Measurements from ENCODE around the gene REELD1. TPM values are rescaled to one million over a fixed set of nuclear protein-coding genes. Genes with fewer than 3 reads are reported as not detected.

Gene REELD1
- total and polyA plus RNA-seq, 8 donors = 0.11 to 0.81 (median 0.27) TPM; not detected in 1

DNA sequence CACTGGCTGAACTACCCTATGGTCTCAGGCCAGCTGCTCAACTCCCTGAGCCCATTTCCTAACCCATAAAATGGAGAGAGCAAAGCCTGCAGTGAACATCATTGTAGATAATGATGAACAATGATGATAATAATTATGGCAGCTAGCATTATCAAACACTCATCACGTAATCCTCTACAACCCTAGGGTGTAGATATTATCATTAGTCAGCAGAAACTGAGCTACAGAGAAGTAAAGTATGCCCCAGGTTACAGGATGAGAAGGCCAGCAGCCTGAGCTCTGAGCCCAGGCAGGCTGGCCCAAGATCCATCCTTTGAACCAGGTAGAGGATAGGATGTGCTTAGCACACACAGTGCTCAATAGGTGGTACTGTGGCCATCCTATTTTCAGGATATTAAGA is 43.2 kb downstream of the REELD1 start:
- Histone ChIP-seq H3K27ac (no peak overlapping the region), H3K4me3 (no peak overlapping the region), H3K36me3 (peaks cover 0 to 16% of the 10 kb centered on the region in 2 donors), H3K27me3 (no peaks in the 10 kb centered on the region), H3K9me3 (no peaks in the 10 kb centered on the region), H3K4me1 (no peaks in the 10 kb centered on the region)
- DNase-seq (no peak), ATAC-seq (no peak)
- intact Hi-C loops (cut with DNase I) = no loop called here
- TF ChIP-seq, protein P1, sequence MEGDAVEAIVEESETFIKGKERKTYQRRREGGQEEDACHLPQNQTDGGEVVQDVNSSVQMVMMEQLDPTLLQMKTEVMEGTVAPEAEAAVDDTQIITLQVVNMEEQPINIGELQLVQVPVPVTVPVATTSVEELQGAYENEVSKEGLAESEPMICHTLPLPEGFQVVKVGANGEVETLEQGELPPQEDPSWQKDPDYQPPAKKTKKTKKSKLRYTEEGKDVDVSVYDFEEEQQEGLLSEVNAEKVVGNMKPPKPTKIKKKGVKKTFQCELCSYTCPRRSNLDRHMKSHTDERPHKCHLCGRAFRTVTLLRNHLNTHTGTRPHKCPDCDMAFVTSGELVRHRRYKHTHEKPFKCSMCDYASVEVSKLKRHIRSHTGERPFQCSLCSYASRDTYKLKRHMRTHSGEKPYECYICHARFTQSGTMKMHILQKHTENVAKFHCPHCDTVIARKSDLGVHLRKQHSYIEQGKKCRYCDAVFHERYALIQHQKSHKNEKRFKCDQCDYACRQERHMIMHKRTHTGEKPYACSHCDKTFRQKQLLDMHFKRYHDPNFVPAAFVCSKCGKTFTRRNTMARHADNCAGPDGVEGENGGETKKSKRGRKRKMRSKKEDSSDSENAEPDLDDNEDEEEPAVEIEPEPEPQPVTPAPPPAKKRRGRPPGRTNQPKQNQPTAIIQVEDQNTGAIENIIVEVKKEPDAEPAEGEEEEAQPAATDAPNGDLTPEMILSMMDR (IDR thresholded peaks at IDR 0.05) = no peak

DNA sequence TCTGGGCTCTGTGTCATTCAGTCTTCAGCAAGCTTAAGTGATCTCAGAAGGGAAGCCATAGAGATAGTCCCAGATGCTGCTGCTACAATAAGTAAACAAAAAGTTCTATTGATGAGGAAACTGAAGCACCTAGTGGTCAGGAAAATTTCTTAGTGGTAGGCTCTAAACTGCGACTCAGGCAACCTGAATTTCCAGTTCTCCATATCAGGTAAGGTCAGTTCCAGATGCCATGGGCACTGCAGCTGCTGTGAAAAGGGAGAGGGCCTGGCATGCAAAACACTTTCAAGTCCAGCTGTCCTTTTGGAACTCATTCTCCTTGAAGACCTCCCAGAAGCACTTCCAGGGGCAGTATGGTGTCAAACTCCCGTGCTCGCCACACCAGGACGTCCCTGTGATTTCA is 46.2 kb downstream of the REELD1 start:
- ATAC-seq (no peak), DNase-seq (no peak)
- no peaks in the 10 kb centered on the region for H3K27me3 ChIP-seq
- no peak overlapping the region for H3K4me3 ChIP-seq
- intact Hi-C loops (cut with DNase I) = no loop called here
- no peaks in the 10 kb centered on the region for H3K9me3 ChIP-seq
- H3K36me3 ChIP-seq = peaks cover 0 to 16% of the 10 kb centered on the region in 2 donors
- TF ChIP-seq, protein P1 (IDR thresholded peaks at IDR 0.05) = no peak
- H3K4me1 ChIP-seq = no peaks in the 10 kb centered on the region
- no peak overlapping the region for H3K27ac ChIP-seq

DNA sequence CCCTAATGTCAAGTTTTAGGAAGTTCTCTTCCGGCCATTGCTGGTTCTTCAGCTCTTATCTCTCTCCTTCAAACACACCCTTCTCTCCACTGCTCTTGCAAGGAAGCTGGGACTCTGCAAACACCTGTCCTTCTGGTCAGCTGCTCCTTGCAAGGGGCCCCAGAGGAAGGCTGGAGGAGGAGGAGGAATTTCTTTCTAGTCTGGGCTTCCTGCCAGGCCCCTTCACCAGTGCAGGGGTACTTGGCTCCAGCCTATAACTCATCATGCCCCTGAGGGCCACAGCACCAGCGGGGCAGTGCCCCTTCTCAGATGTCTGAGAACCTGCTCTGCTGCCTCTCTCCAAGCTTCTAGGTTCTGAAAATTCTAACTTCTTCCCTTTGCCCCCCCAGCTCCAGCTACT is 46.7 kb downstream of the REELD1 start:
- no peak for DNase-seq
- TF ChIP-seq, protein P1 (IDR thresholded peaks at IDR 0.05) = no peak
- Histone ChIP-seq H3K27ac (no peak overlapping the region), H3K4me1 (no peaks in the 10 kb centered on the region), H3K36me3 (peaks cover 0 to 16% of the 10 kb centered on the region in 2 donors), H3K4me3 (no peak overlapping the region), H3K27me3 (no peaks in the 10 kb centered on the region), H3K9me3 (no peaks in the 10 kb centered on the region)
- no peak for ATAC-seq
- intact Hi-C loops (cut with DNase I) = no loop called here

DNA sequence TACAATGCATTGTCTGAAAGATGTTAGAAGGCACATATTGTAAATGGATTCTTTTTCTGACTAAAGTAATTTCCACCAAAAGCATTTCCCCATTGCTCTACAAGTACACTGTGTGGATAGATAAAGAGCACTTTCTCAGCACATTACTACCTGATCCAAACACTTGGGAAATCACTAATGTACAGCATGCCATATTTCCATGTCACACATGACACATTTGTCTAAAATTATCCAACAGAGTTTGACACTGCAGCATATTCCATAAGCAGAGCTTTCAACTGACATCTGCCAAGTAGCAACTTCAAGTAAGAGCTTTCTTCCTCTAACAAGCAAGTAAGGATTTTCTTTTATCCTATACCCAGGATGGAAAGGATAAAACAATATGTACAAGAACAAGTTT is 49.5 kb downstream of the REELD1 start:
- ATAC-seq = no peak

DNA sequence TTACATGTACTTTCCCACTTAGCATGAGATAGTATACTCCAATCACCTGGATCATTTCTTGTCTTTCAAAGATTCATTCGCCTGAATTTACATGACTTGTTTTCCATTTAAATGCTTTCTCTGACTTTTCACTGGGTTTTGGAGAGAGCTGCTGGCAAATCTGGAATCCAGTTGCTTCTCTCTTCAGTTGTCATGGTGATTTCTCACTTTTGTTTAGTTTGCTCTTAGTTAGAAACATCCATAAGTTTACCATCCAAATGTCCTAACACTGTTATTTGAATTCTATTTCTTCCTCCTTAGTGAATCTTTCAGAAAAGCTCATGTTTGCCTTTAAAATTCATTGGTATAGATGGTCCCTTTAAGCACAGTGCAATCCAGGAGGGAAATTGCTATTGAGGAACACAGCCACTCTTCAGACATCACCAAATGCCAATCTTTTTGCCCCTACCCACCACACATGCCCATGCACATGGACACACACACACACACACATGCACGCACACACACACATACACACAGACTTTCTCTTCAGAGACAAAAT is 51.7 kb downstream of the REELD1 start:
- Histone ChIP-seq H3K4me3 (no peak overlapping the region), H3K9me3 (no peaks in the 10 kb centered on the region), H3K36me3 (no peaks in the 10 kb centered on the region), H3K27me3 (no peaks in the 10 kb centered on the region), H3K27ac (no peak overlapping the region), H3K4me1 (no peaks in the 10 kb centered on the region)
- ATAC-seq (no peak), DNase-seq (no peak)
- intact Hi-C loops (cut with DNase I) = no loop called here
- TF ChIP-seq, protein P1 (IDR thresholded peaks at IDR 0.05) = no peak

More for the DNA sequence above, 49.5 kb downstream of the REELD1 start:
- H3K27me3 ChIP-seq = no peaks in the 10 kb centered on the region
- no peaks in the 10 kb centered on the region for H3K36me3 ChIP-seq
- no peak overlapping the region for H3K4me3 ChIP-seq
- H3K27ac ChIP-seq = no peak overlapping the region
- no peaks in the 10 kb centered on the region for H3K9me3 ChIP-seq
- intact Hi-C loops (cut with DNase I) = no loop called here
- H3K4me1 ChIP-seq = no peaks in the 10 kb centered on the region
- no peak for DNase-seq
- TF ChIP-seq, protein P1 (IDR thresholded peaks at IDR 0.05) = no peak

Data from left lung (tissue), 10 donors.